H9 (cell line): ENCODE data around the gene IRF2. TPM values are rescaled to one million over a fixed set of nuclear protein-coding genes. Genes with fewer than 3 reads are reported as not detected.

ENCODE experiments used
- DNase-seq: peaks from one replicate; pipeline ENCODE4 v3.0.0-alpha.2; 2017
- H2AFZ ChIP-seq: one replicate; pipeline ENCODE4 v1.6.1; 2013; ENCODE audit warnings: mild to moderate bottlenecking, low read length, control low read depth, moderate library complexity
- H2AK5ac ChIP-seq: 2 replicates; pipeline ENCODE4 v1.6.1; 2013; ENCODE audit warnings: low read length, control low read depth, mixed read lengths; ENCODE audit not compliant: insufficient read length
- H2BK120ac ChIP-seq: one replicate; pipeline ENCODE4 v1.6.1; 2013; ENCODE audit warnings: low read depth, mild to moderate bottlenecking, low read length, control low read depth, inconsistent platforms; ENCODE audit not compliant: poor library complexity, severe bottlenecking
- H2BK12ac ChIP-seq: 2 replicates; pipeline ENCODE4 v1.6.1; 2013; ENCODE audit warnings: low read length, control low read depth, mixed read lengths, low read depth; ENCODE audit not compliant: insufficient read length
- H2BK15ac ChIP-seq: 2 replicates; pipeline ENCODE4 v1.6.1; 2013; ENCODE audit warnings: low read depth, low read length, control low read depth
- H2BK20ac ChIP-seq: one replicate; pipeline ENCODE4 v1.6.1; 2013; ENCODE audit warnings: low read depth, mild to moderate bottlenecking, low read length, control low read depth, inconsistent platforms; ENCODE audit not compliant: poor library complexity, severe bottlenecking
- H2BK5ac ChIP-seq: 2 replicates; pipeline ENCODE4 v1.6.1; 2013; ENCODE audit warnings: low read length, control low read depth, mixed read lengths; ENCODE audit not compliant: insufficient read length
- H3K14ac ChIP-seq: 2 replicates; pipeline ENCODE4 v1.6.1; 2013; ENCODE audit warnings: low read length, control low read depth; ENCODE audit not compliant: insufficient read depth
- H3K18ac ChIP-seq: 2 replicates; pipeline ENCODE4 v1.6.1; 2013; ENCODE audit warnings: low read depth, mild to moderate bottlenecking, mixed read lengths, low read length, control low read depth; ENCODE audit not compliant: insufficient read length
- H3K23ac ChIP-seq: 2 replicates; pipeline ENCODE4 v1.6.1; 2013; ENCODE audit warnings: low read length, control low read depth, mixed read lengths, low read depth; ENCODE audit not compliant: insufficient read length
- H3K23me2 ChIP-seq: 2 replicates; pipeline ENCODE4 v1.6.1; 2013; ENCODE audit warnings: low read depth, mild to moderate bottlenecking, mixed read lengths, low read length, control low read depth; ENCODE audit not compliant: insufficient read length, poor library complexity, severe bottlenecking
- H3K27ac ChIP-seq: 2 replicates; pipeline ENCODE4 v1.5.1; 2013; ENCODE audit warnings: low read length, control low read depth, mixed read lengths, low read depth; ENCODE audit not compliant: insufficient read length
- H3K27me3 ChIP-seq: 2 replicates; pipeline ENCODE4 v1.6.1; 2013; ENCODE audit warnings: low read length, control low read depth, inconsistent platforms; ENCODE audit not compliant: insufficient read depth
- H3K4ac ChIP-seq: 2 replicates; pipeline ENCODE4 v1.6.1; 2013; ENCODE audit warnings: low read depth, mild to moderate bottlenecking, control low read depth, inconsistent platforms, low read length, moderate library complexity
- H3K4me1 ChIP-seq: 2 replicates; pipeline ENCODE4 v1.6.1; 2013; ENCODE audit warnings: low read length, control low read depth, inconsistent platforms; ENCODE audit not compliant: insufficient read depth
- H3K4me2 ChIP-seq: 2 replicates; pipeline ENCODE4 v1.6.1; 2013; ENCODE audit warnings: low read length, control low read depth, mixed read lengths; ENCODE audit not compliant: insufficient read length, insufficient read depth
- H3K56ac ChIP-seq: 2 replicates; pipeline ENCODE4 v1.6.1; 2013; ENCODE audit warnings: low read depth, mild to moderate bottlenecking, mixed read lengths, low read length, control low read depth; ENCODE audit not compliant: insufficient read length
- H3K79me1 ChIP-seq: 2 replicates; pipeline ENCODE4 v1.6.1; 2013; ENCODE audit warnings: low read depth, mild to moderate bottlenecking, moderate library complexity, low read length, control low read depth, inconsistent platforms; ENCODE audit not compliant: insufficient read depth, poor library complexity, severe bottlenecking
- H3K79me2 ChIP-seq: 2 replicates; pipeline ENCODE4 v1.6.1; 2013; ENCODE audit warnings: low read length, control low read depth, inconsistent platforms; ENCODE audit not compliant: insufficient read depth
- H3K9ac ChIP-seq: 2 replicates; pipeline ENCODE4 v1.6.1; 2013; ENCODE audit warnings: low read length, control low read depth, mixed read lengths; ENCODE audit not compliant: insufficient read length; ENCODE audit errors: extremely low read depth
- H3K9me3 ChIP-seq: one replicate; pipeline ENCODE4 v1.6.1; 2013; ENCODE audit warnings: low read depth, low read length, inconsistent platforms; ENCODE audit not compliant: control insufficient read depth
- H3T11ph ChIP-seq: one replicate; pipeline ENCODE4 v1.6.1; 2013; ENCODE audit warnings: mild to moderate bottlenecking, low read length, control low read depth, inconsistent platforms
- H4K20me1 ChIP-seq: one replicate; pipeline ENCODE4 v1.6.1; 2013; ENCODE audit not compliant: control insufficient read depth, insufficient read length, insufficient read depth
- H4K5ac ChIP-seq: 2 replicates; pipeline ENCODE4 v1.6.1; 2013; ENCODE audit warnings: low read depth, mild to moderate bottlenecking, mixed read lengths, low read length, control low read depth; ENCODE audit not compliant: insufficient read length
- H4K8ac ChIP-seq: replicated peaks from 2 replicates; pipeline ENCODE4 v1.6.1; 2013; ENCODE audit warnings: low read length, control low read depth, mixed read lengths, low read depth; ENCODE audit not compliant: insufficient read length
- H4K91ac ChIP-seq: 2 replicates; pipeline ENCODE4 v1.6.1; 2013; ENCODE audit warnings: low read depth, mild to moderate bottlenecking, moderate library complexity, mixed read lengths, low read length, control low read depth; ENCODE audit not compliant: insufficient read length
- H3K27ac Mint-ChIP-seq, 3 experiments: 2 replicates in 2 of 3; 3 replicates in 1 of 3; pipeline ENCODE4 v1.8.0; 2020 to 2021; ENCODE audit warnings: mixed read lengths in 3 of 3, mild to moderate bottlenecking in 1 of 3, moderate library complexity in 1 of 3
- H3K27me3 Mint-ChIP-seq: 2 replicates; pipeline ENCODE4 v1.8.0; 2021; ENCODE audit warnings: low read depth, mild to moderate bottlenecking, moderate library complexity, mixed read lengths
- H3K36me3 Mint-ChIP-seq, 3 experiments: 2 replicates in 2 of 3; 3 replicates in 1 of 3; pipeline ENCODE4 v1.8.0; 2020 to 2021; ENCODE audit warnings: low read depth in 3 of 3, mixed read lengths in 3 of 3; ENCODE audit not compliant: insufficient read depth in 1 of 3
- H3K4me1 Mint-ChIP-seq, 2 experiments: 2 replicates each; pipeline ENCODE4 v1.8.0; 2020; ENCODE audit warnings: mixed read lengths in 2 of 2
- H3K4me3 Mint-ChIP-seq, 2 experiments: 2 replicates in 1 of 2; 3 replicates in 1 of 2; pipeline ENCODE4 v1.8.0; 2020 to 2021; ENCODE audit warnings: mild to moderate bottlenecking in 2 of 2, mixed read lengths in 2 of 2, moderate library complexity in 1 of 2
- H3K9me3 Mint-ChIP-seq, 2 experiments: 2 replicates in 1 of 2; 3 replicates in 1 of 2; pipeline ENCODE4 v1.8.0; 2020; ENCODE audit warnings: mild to moderate bottlenecking in 2 of 2, mixed read lengths in 2 of 2, moderate library complexity in 1 of 2
- WGBS: extraction: QIAGEN DNeasy Blood & Tissue Kit; methylation state at CpG from one replicate; pipeline ENCODE4 v1.1.7; 2013; ENCODE audit warnings: missing lambda C conversion rate, low lambda C conversion rate, mixed read lengths; ENCODE audit not compliant: insufficient read length; ENCODE audit errors: extremely low coverage; 5-methylcytosine and 5-hydroxymethylcytosine counted together
- total RNA-seq: library from RNA; stranded (reverse); gene quantifications from 2 replicates; pipeline ENCODE4 v1.2.1, GENCODE V29; 2021
- TF ChIP-seq, protein P1 (sequence below): fragments of 200-600 bp; sonication (generic); conservative IDR thresholded peaks from 3 replicates; pipeline ENCODE4 v1.8.0; 2021; ENCODE audit warnings: antibody characterized with exemption, mild to moderate bottlenecking

Gene IRF2
- total RNA-seq, 1 experiment from 2014 or later, result 13.5 TPM

DNA sequence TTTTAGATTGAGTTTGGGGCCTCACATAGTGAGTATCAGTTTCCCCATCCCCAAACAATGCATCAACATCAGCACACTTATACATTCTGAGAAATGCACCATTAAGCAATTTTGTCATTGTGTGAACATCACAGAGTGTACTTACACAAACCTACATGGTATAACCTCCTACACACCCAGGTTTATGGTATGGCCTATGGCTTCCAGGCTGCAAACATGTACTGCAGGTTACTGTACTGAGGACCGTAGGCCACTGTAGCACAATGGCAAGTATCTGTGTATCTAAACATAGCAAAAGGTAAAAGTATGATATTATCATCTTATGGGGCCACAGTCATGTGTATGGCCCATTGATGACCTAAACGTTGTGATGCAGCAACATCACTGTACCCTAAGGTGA is 7.7 kb downstream of the IRF2 start:
- peaks cover 10% of the 10 kb centered on the region for H3K79me1 ChIP-seq
- no peak overlapping the region for H2BK20ac ChIP-seq
- H2BK15ac ChIP-seq, result no peak overlapping the region
- H3K4me1 Mint-ChIP-seq, result peaks cover 16 to 26% of the 10 kb centered on the region in 2 experiments
- no peaks in the 10 kb centered on the region; a peak in 1 of 7 replicates for H3K36me3 Mint-ChIP-seq
- H3K18ac ChIP-seq, result no peak overlapping the region
- H3K4me3 Mint-ChIP-seq, result no peak overlapping the region
- no peak for DNase-seq
- H3T11ph ChIP-seq, result no peak overlapping the region
- H3K27me3 ChIP-seq, result no peaks in the 10 kb centered on the region
- no peak overlapping the region for H2BK5ac ChIP-seq
- no peak overlapping the region for H2BK120ac ChIP-seq
- no peak overlapping the region for H4K91ac ChIP-seq
- H2AFZ ChIP-seq, result no peak overlapping the region
- H4K5ac ChIP-seq, result no peak overlapping the region
- H3K4me2 ChIP-seq, result no peak overlapping the region
- no CpG with 5 or more reads among the region's 2 CpGs for WGBS
- no peak overlapping the region for H3K9ac ChIP-seq
- H3K9me3 ChIP-seq, result no peaks in the 10 kb centered on the region
- no peak overlapping the region for H4K8ac ChIP-seq
- H3K14ac ChIP-seq, result no peak overlapping the region
- H3K27me3 Mint-ChIP-seq, result no peaks in the 10 kb centered on the region
- TF ChIP-seq, protein P1, sequence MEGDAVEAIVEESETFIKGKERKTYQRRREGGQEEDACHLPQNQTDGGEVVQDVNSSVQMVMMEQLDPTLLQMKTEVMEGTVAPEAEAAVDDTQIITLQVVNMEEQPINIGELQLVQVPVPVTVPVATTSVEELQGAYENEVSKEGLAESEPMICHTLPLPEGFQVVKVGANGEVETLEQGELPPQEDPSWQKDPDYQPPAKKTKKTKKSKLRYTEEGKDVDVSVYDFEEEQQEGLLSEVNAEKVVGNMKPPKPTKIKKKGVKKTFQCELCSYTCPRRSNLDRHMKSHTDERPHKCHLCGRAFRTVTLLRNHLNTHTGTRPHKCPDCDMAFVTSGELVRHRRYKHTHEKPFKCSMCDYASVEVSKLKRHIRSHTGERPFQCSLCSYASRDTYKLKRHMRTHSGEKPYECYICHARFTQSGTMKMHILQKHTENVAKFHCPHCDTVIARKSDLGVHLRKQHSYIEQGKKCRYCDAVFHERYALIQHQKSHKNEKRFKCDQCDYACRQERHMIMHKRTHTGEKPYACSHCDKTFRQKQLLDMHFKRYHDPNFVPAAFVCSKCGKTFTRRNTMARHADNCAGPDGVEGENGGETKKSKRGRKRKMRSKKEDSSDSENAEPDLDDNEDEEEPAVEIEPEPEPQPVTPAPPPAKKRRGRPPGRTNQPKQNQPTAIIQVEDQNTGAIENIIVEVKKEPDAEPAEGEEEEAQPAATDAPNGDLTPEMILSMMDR, result no peak
- no peak overlapping the region for H3K56ac ChIP-seq
- no peak overlapping the region for H3K23ac ChIP-seq
- H3K9me3 Mint-ChIP-seq, result no peaks in the 10 kb centered on the region
- peaks cover 21% of the 10 kb centered on the region; the same call in 1 of the 2 replicates for H3K79me2 ChIP-seq
- H2AK5ac ChIP-seq, result no peak overlapping the region
- H3K27ac Mint-ChIP-seq, result no peak overlapping the region
- H3K27ac ChIP-seq, result no peak overlapping the region
- H4K20me1 ChIP-seq, result no peaks in the 10 kb centered on the region
- peaks cover 6% of the 10 kb centered on the region; the same call in 1 of the 2 replicates for H3K4me1 ChIP-seq
- H3K4ac ChIP-seq, result no peak overlapping the region
- H3K23me2 ChIP-seq, result no peaks in the 10 kb centered on the region
- H2BK12ac ChIP-seq, result no peak overlapping the region
